GM19025 (cell line): ENCODE data around the gene MIER2.
A peak's percentile ranks its signal among the peaks of the same experiment; 100 is the strongest.
"Not testable (repeated sequence)": the region's sequence is repeated elsewhere in the genome, so short reads cannot be mapped to it uniquely, and the experiment has no call there.

Source experiments
- ATAC-seq: cut with Tn5 transposase; IDR thresholded peaks from one replicate; pipeline ENCODE4 v1.9.1; 2021; ENCODE audit warnings: mild to moderate bottlenecking, low read depth, moderate library complexity; ENCODE audit not compliant: unreplicated experiment

Gene MIER2

DNA sequence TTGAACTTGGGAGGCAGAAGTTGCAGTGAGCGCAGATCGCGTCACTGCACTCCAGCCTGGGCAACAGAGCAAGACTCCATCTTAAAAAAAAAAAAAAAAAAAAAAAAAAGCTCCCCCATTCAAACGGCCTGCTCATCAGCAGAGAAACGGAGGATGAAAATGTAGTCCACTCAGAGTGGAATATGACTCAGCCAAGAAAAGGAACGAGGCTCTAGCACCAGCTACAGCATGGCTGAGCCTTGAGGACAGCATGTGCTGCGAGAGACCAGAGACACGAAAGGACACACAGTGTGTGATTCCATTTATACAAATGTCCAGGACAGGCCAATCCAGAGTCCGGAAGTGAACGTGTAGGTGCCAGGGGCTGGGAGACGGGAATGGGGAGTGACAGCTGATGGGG is 18.1 kb upstream of the MIER2 start:
- ATAC-seq: no peak

DNA sequence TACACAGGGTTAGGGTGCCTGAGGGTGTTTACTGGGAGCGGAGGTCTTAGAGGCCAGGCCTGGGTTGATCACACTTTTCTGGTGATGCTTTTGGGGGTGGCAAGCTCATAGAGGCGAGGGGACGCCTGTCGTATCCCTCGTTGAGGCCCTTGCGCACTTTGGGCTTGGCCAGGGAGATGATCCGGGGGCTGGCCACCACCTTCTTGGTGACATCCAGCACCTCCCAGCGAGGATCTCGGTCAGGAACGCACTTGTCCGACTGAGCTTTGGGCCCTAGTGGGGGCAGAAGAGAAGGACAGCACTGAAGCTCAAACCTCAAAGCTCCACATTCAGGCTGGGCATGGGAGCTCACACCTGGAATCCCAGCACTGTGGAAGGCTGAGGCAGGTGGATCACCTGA is 17.6 kb upstream of the MIER2 start:
- no peak for ATAC-seq

DNA sequence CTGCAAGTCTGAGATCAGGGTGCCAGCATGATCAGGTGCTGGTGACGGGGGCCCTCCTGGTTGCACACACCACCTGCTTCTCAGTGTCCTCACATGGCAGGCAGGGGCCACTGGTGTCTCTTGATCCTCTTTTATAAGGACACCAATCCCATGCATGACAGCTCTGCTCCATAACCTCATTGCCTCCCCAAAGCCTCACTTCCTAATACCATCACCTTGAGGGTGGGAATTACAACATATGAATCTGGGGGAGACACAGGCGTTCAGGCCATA is 15.0 kb upstream of the MIER2 start:
- no peak for ATAC-seq

DNA sequence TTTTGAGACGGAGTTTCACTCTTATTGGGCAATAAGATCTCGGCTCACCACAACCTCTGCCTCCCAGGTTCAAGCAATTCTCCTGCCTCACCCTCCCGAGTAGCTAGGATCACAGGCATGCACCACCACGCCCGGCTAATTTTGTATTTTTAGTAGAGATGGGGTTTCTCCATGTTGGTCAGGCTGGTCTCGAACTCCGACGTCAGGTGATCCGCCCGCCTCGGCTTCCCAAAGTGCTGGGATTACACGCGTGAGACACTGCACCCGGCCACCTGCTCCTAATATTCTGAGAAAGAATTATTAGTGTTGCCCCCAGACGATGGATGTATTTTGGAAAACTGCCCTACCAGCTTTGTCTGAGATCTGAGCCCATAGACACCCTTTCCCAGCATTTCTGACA is 10.9 kb upstream of the MIER2 start:
- not testable (repeated sequence) for ATAC-seq

DNA sequence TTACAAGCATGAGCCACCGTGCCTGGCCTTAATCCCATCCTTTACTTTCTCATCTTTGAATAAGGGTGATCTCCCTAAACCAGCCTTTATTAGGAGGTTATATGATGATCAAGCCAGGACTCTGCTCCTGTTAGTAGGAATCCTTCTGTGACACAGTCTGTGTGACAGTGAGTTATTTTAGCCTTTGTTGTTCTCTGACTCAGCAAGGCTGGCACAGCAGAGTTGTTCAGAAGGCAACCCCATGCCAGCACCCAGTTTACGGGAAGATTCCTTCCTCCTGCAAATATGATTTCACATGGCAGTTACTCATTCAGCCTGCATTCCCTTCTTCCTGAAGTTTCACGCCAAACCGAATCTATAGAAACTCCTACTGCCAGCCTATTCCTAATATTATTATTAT is 10.5 kb upstream of the MIER2 start:
- no peak for ATAC-seq

DNA sequence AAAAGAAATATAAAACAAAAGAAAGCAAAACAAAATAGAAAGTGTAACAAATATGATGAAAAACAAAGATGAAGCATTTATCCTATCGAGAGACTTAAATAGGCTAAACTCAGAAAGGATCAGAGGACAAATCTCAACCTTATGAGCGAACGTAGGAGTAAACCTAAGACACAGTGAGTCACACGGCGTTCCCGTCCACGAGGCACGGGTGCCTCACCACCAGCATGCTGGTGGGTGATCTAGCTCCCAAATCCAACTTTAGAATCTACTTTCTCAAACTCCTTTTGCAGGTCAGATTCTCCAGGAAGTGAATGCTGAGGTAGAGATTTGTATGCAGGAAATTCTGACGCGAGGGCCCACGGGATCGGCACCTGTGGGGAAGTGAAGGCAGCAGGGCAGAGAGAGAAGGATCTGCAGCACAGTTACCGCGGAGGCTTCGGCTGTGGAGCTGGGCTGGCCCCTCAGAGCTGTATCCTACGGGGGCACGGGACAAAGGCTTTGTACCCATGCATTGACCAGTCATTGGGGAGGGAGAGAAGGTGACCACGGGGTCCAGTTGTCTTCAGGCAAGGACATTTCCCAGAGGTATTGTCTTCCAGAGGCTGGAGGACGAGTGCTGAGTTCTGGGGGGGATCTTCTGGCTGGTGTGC is 7.5 kb upstream of the MIER2 start:
- no peak for ATAC-seq

DNA sequence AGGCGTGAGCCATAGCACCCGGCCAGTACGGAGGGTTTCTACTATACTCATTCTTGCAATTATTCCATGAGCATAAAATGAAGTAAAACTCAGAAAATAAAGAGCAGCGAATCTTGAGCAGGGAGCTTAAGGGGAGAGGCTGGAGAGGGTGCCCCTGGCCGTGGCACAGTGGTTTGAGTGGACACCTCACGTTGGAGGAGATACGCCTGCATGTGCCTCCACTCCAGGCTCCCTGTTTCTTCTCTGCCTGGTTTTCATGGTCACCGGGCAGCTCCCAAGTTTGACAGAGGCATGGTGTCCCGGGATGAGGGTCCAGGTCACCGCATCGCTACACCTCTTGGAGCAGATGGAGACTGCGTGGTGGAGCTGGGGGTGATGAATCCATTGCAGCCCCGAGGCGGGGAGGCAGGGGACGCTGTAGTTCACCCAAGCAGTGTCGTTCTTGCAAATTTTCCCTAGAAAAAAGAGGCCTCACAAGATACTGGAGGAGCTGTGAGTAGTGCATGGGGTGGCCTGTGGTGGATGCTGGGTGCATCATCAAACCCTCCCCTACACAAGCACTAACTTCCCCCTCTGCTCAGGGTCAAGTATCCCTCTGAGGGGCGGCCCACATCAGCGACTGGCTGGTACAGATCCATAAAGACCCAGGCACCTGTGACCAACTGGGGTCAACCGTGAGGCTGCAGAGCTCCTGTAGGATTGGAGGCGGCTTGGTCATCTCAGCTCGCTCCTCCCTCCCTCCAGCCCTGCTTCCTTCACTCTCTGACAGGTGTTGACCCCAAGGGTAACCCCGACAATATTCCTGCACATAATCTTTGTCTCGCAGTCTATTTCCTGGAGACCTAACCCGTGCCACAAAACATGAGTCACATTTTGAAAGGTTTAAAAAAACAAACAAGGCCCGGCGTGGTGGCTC is 3.6 kb upstream of the MIER2 start:
- no peak for ATAC-seq

DNA sequence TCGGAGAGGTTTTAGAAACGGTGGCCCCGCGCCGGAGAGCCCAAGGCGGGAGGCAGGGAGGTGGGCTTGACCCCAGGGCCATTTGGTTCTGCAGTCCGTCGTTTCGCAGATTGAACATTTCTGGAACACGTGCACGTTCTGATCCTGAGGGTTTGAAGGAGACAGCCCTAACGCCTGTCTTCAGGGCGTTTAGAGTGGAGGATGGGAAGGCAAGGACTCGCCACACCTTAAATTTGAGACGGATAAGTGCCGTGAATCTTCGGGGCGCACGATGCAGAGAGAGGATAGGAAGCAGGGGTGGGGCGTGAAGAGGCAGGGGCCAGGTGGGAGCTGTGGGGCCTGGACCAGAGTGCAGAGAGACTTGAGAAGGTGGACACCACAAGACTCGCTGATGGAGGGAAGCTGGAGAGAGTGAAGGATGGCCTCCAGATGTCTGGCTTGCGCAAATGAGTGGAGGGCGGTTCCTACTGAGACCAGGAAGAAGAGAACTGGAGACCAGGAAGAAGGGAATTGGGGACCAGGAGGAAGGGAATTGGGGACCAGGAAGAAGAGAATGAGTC is 804 bp upstream of the MIER2 start:
- no peak for ATAC-seq

DNA sequence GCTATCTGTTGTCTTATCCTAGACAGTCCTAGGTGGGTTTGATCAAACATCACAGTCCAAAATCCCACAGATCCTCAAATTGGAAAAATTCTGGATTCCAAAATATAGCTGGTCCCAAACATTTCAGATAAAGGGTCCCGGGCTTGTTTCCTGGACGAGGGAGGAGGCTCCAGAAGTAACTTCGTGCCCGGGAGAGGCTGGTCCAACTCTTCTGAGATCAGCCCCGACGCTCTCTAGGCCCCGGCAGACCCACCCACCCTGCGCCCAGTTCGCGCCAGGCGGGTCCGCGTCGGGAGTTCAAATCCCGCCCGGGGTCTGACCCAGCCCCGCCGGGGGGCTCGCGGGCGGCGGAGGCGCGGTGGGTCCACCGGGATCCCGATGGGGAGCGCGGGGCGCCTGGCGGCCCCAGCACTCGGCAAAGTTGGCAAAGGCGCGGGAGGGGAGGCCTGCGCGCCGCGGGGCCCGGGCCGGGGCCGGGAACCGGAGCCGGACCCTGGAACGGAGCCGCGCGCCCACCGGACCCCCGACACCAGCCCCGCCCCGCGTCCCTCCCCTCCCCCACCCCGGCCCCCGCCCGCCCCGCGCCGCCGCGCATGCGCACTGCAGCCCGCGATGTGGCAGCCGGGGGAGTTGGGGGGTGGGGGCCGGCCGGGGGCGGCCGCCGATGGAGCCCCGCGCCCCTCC is 513 bp downstream of the MIER2 start:
- ATAC-seq: peak; percentile 40

DNA sequence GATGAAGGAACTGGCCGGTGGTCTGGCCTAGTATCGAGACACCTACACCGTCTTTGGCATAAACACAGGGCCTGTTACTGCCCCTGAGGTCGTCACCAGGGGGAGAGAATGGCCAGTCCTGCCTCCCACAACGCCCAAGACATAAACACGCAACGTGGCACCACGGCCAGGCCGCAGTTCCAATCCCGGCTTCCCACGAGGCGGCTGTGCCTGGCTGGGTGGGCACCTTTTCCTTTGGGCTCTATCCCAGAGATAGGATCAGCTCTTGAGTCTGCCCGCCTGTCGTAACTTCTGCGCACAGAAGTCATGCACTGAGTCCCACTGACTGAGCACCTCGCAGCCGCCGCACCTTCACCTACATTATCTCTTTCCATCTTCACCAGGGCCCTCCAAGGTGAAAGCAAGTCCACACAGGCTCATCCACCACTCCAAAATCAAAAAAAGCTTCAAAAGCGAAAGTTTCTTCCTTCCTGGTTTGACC is 1.1 kb downstream of the MIER2 start:
- no peak for ATAC-seq

DNA sequence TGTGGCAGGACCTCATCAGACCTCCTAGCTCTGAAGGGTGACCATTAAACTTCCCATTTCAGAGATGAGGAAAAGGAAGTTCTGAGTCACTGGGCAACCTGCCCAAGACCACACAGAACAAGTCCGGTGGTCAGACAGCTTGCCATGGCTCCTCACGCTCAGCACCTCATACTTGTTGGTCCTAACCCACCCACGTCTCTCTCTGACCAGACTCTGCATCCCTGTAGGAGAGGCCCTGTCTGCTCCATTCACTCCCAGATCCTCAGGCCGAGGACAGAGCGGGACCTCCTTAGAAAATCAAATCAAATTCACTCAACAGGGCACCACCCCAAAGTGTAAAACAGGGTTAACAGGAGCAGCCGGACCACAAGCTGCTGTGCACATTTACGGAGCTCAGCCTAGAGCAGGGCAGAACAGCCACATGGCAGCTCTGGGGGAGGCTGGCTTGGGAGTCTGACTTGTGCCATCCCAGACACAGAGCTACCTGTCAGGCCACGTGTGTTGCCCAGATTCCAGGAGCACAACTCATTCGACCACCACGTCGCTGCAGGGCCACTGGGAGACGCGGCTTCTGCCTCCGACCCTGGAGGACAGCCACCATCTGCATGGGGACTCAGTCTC is 1.7 kb downstream of the MIER2 start:
- no peak for ATAC-seq

DNA sequence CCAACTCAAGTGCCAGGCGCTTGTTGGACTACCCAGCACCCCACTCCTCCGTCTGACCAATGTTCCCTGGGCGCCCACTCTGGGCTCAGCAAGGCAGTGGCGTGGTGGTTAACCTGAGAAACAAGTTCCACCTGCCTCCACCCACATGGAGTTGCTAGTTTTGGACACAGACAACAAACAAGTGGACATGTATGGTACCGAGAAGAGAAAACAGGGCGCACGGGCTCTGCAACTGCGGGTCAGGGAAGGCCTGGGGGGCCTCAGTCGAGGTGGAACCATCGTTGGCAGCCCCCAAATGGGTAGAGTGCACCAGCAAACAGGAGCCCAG is 2.5 kb downstream of the MIER2 start:
- ATAC-seq: no peak

DNA sequence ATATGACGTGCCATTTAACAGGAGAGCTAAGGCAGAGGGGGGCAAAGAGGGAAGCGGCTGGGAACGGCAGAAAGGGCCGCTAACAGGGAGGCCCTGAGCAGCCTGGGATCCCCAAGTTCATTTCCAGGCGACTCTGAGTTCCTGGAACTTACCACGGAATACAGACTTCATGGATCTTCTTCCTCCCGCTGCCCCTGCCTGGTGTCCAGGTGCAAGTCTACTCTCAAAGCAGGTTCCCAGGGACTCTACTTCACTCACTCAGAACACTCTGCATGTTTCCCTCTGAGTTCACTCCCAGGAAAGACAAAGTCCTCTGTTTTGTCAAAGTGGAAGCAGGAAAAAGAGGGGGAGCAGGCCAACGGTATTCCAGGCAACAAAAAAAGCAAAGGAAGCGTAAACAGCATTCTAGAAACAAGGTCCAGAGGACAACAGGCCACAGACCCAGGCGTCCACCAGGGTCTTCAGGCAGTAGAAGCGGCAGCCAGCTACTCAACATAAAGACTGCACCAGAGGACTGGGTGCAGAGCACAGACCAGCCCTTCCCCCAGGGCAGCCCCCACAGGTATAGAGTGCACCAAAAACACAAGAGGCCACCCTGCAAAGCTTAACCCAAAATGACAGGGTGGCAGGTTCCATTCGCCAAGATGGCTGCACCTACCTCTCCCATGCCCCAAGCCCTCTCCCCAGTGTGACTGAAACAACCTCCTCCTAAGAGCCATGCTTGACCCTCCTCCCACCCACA is 3.0 kb downstream of the MIER2 start:
- no peak for ATAC-seq

DNA sequence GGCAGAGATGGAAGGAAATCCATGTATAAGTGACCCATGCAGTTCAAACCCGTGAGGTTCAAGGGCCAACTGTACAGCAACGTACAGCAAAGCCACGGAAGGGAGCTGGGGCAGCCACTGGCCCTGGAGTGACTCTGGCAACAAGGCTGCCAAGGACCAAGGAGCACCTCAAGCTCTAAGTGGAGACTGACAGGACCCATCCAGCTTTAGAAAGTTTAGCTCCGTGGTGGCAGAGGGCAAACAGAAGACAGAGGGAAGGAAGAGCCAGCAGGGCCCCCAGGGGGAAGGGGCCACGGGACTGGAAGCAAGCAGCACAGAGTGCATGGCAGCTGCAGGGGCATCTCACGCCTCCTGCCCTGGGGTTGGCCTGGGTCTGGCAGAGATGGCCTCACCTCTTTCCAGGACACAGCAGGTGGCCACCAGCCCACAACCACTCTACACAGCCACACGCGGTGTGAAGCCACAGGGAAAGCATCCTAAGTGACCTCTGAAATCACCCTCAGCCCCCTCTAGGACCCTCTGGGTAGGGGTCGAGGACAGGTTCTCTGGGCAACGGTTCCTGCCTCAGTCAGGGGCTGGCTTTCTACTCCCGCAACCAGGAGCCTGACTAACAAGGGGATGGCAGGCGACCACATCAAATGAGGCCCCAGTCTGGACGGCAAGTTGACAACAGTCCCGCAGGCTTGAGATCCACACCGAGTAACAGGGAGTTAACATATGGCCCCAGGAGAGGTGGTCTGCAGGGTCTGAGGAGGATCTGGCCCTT is 3.8 kb downstream of the MIER2 start:
- no peak for ATAC-seq

DNA sequence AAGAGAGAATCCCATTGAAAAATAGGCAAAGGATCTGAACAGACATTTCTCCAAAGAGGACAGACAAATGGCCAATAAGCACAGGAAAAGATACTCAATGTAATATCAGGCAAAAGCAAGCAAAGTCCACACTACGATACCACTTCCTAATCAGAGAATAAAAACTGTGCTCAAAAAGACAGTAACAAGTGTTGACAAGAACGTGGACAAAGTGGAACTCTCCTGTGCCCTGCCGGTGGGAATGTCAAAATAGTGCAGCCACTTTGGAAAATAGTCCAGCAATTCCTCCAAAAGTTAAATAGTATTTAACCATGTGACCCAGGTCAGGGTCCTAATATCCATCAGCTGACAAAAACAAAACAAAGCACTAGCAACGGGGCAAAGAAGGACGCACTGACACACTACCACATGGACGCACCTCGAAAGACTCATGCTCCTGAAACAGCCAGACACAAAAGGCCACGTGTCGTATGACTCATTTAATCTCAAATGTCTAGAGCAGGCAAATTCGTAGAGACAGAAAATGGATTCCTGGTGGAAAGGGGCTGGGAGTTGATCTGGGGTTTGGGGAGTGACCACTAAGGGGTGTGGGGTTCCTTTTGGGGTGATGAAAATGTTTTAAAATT is 5.2 kb downstream of the MIER2 start:
- no peak for ATAC-seq

DNA sequence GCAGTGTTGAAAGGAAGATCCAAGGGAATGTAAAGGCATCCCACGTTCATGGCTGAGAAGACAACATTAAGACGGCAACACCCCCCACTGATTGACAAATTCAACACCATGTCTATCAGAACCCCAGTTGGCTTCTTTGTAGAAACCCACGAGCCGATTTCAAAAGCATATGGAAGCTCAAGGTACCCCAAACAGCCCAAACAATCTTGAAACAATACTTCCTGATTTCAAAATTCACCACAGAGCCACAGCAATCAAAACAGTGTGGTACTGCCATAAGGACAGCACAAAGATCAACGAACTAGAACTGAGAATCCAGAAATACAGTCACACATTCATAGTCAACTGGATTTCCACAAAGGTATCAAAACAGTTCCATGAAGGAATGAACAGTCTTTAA is 6.2 kb downstream of the MIER2 start:
- ATAC-seq: no peak

DNA sequence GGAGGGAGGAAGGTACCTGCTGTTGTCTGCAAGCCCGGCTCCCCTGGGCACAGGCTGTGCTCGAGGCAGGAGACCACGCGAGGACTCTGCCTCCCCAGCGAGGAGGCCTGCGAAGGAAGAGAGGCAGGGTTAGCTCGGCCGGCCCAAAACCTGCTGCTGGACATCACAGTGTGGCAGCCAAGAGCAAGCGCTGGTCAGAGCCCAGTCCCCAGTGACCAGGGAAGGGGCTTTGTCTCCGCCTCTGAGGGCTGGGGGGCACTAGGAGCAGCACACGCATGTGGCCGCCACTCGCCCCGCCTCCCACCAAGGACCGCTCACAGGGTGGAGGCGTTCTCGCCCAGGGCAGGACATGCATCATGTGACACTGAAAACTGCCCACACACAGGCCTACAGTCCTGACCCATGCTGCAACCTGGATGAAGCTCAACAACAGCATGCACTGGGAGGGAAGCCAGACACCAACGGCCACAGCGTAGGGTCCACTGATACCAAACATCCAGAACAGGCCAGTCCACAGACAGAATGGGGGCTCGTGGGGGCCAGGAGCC is 8.5 kb downstream of the MIER2 start:
- ATAC-seq: no peak

DNA sequence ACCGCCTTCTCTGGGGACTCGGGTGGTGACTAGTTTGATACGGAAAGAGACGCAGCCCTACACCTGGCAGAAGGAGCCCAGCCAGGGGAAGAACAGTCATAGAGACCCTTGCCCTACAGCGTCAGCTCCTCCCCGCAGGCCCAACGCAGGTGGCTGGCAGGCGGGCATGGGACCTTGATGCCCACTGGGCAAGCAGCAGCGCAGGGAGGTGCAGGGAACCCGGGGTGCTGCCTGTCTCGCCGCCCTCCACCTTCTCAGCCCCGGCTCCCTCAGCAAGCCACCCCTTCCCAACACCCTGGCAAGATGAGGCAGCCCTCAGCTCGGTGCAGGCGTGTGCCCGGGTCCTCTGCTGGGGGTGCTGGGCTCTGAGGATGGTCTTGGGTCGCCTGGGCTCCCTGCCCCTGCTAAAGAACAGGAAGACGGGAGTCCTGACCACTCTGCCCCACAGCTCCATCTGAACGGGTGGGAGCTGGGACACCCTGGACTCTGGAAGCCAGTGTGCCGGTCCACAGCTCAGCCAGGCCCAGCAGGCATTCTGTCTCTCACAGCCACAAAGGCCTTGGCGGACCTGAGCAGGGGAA is 9.0 kb downstream of the MIER2 start:
- no peak for ATAC-seq

DNA sequence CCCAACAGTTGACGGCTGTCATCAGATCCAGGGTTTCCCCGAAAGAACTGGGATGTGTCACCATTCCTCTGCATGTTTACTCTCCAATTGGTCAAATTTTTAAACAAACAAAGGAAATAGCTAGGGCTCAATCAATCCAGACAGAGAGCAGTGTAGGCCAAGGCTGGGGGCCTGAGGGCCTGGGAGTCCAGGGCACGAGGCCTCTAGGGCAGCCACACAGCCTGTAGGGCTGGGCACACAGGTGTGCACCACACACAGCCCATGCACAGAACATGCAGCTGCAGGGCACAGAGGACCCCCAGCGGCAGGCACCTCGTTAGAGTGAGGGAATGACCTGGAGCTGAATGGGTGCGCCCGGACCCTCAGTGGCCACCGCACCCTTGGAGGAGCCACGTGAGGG is 9.5 kb downstream of the MIER2 start:
- no peak for ATAC-seq
